Measurements from ENCODE around the gene ANKEF1.

Gene ANKEF1

GRCh38 chr20:10078403-10078802 is 43.6 kb downstream of the ANKEF1 start:
- in situ Hi-C loops (cut with MboI; ENCODE audit: low sequenced_read_pairs): no loop called here

GRCh38 chr20:10079964-10080363 is 45.2 kb downstream of the ANKEF1 start:
- in situ Hi-C loops (cut with MboI; ENCODE audit: low sequenced_read_pairs): no loop called here

- in situ Hi-C loops (cut with MboI; ENCODE audit: low sequenced_read_pairs): no loop called here
Measured at GRCh38 chr20:10080574-10080973, 45.8 kb downstream of the ANKEF1 start.

- in situ Hi-C loops (cut with MboI; ENCODE audit: low sequenced_read_pairs): no loop called here
Measured at GRCh38 chr20:10089871-10090587, 55.2 kb downstream of the ANKEF1 start.

GRCh38 chr20:10090588-10091166 is 55.9 kb downstream of the ANKEF1 start:
- in situ Hi-C loops (cut with MboI; ENCODE audit: low sequenced_read_pairs): no loop called here

GRCh38 chr20:10093087-10093591 is 58.4 kb downstream of the ANKEF1 start:
- in situ Hi-C loops (cut with MboI; ENCODE audit: low sequenced_read_pairs): no loop called here

- in situ Hi-C loops (cut with MboI; ENCODE audit: low sequenced_read_pairs): no loop called here
Measured at GRCh38 chr20:10094566-10095173, 59.9 kb downstream of the ANKEF1 start.

GRCh38 chr20:10096790-10097189 is 62.0 kb downstream of the ANKEF1 start:
- in situ Hi-C loops (cut with MboI; ENCODE audit: low sequenced_read_pairs): no loop called here

- in situ Hi-C loops (cut with MboI; ENCODE audit: low sequenced_read_pairs): no loop called here
Measured at GRCh38 chr20:10105046-10105445, 70.3 kb downstream of the ANKEF1 start.
